H9 (cell line): Measurements from ENCODE around the gene COA8. TPM values are rescaled to one million over a fixed set of nuclear protein-coding genes. Genes with fewer than 3 reads are reported as not detected.
A peak's percentile ranks its signal among the peaks of the same experiment; 100 is the strongest.

ENCODE experiments used
- DNase-seq: peaks from one replicate; pipeline ENCODE4 v3.0.0-alpha.2; 2017
- H2AFZ ChIP-seq: one replicate; pipeline ENCODE4 v1.6.1; 2013; ENCODE audit warnings: mild to moderate bottlenecking, low read length, control low read depth, moderate library complexity
- H2AK5ac ChIP-seq: 2 replicates; pipeline ENCODE4 v1.6.1; 2013; ENCODE audit warnings: low read length, control low read depth, mixed read lengths; ENCODE audit not compliant: insufficient read length
- H2BK120ac ChIP-seq: one replicate; pipeline ENCODE4 v1.6.1; 2013; ENCODE audit warnings: low read depth, mild to moderate bottlenecking, low read length, control low read depth, inconsistent platforms; ENCODE audit not compliant: poor library complexity, severe bottlenecking
- H2BK12ac ChIP-seq: 2 replicates; pipeline ENCODE4 v1.6.1; 2013; ENCODE audit warnings: low read length, control low read depth, mixed read lengths, low read depth; ENCODE audit not compliant: insufficient read length
- H2BK15ac ChIP-seq: 2 replicates; pipeline ENCODE4 v1.6.1; 2013; ENCODE audit warnings: low read depth, low read length, control low read depth
- H2BK20ac ChIP-seq: one replicate; pipeline ENCODE4 v1.6.1; 2013; ENCODE audit warnings: low read depth, mild to moderate bottlenecking, low read length, control low read depth, inconsistent platforms; ENCODE audit not compliant: poor library complexity, severe bottlenecking
- H2BK5ac ChIP-seq: 2 replicates; pipeline ENCODE4 v1.6.1; 2013; ENCODE audit warnings: low read length, control low read depth, mixed read lengths; ENCODE audit not compliant: insufficient read length
- H3K14ac ChIP-seq: 2 replicates; pipeline ENCODE4 v1.6.1; 2013; ENCODE audit warnings: low read length, control low read depth; ENCODE audit not compliant: insufficient read depth
- H3K18ac ChIP-seq: 2 replicates; pipeline ENCODE4 v1.6.1; 2013; ENCODE audit warnings: low read depth, mild to moderate bottlenecking, mixed read lengths, low read length, control low read depth; ENCODE audit not compliant: insufficient read length
- H3K23ac ChIP-seq: 2 replicates; pipeline ENCODE4 v1.6.1; 2013; ENCODE audit warnings: low read length, control low read depth, mixed read lengths, low read depth; ENCODE audit not compliant: insufficient read length
- H3K23me2 ChIP-seq: 2 replicates; pipeline ENCODE4 v1.6.1; 2013; ENCODE audit warnings: low read depth, mild to moderate bottlenecking, mixed read lengths, low read length, control low read depth; ENCODE audit not compliant: insufficient read length, poor library complexity, severe bottlenecking
- H3K27ac ChIP-seq: 2 replicates; pipeline ENCODE4 v1.5.1; 2013; ENCODE audit warnings: low read length, control low read depth, mixed read lengths, low read depth; ENCODE audit not compliant: insufficient read length
- H3K27me3 ChIP-seq: 2 replicates; pipeline ENCODE4 v1.6.1; 2013; ENCODE audit warnings: low read length, control low read depth, inconsistent platforms; ENCODE audit not compliant: insufficient read depth
- H3K4ac ChIP-seq: 2 replicates; pipeline ENCODE4 v1.6.1; 2013; ENCODE audit warnings: low read depth, mild to moderate bottlenecking, control low read depth, inconsistent platforms, low read length, moderate library complexity
- H3K4me1 ChIP-seq: 2 replicates; pipeline ENCODE4 v1.6.1; 2013; ENCODE audit warnings: low read length, control low read depth, inconsistent platforms; ENCODE audit not compliant: insufficient read depth
- H3K4me2 ChIP-seq: 2 replicates; pipeline ENCODE4 v1.6.1; 2013; ENCODE audit warnings: low read length, control low read depth, mixed read lengths; ENCODE audit not compliant: insufficient read length, insufficient read depth
- H3K56ac ChIP-seq: 2 replicates; pipeline ENCODE4 v1.6.1; 2013; ENCODE audit warnings: low read depth, mild to moderate bottlenecking, mixed read lengths, low read length, control low read depth; ENCODE audit not compliant: insufficient read length
- H3K79me1 ChIP-seq: 2 replicates; pipeline ENCODE4 v1.6.1; 2013; ENCODE audit warnings: low read depth, mild to moderate bottlenecking, moderate library complexity, low read length, control low read depth, inconsistent platforms; ENCODE audit not compliant: insufficient read depth, poor library complexity, severe bottlenecking
- H3K79me2 ChIP-seq: 2 replicates; pipeline ENCODE4 v1.6.1; 2013; ENCODE audit warnings: low read length, control low read depth, inconsistent platforms; ENCODE audit not compliant: insufficient read depth
- H3K9ac ChIP-seq: 2 replicates; pipeline ENCODE4 v1.6.1; 2013; ENCODE audit warnings: low read length, control low read depth, mixed read lengths; ENCODE audit not compliant: insufficient read length; ENCODE audit errors: extremely low read depth
- H3K9me3 ChIP-seq: one replicate; pipeline ENCODE4 v1.6.1; 2013; ENCODE audit warnings: low read depth, low read length, inconsistent platforms; ENCODE audit not compliant: control insufficient read depth
- H3T11ph ChIP-seq: one replicate; pipeline ENCODE4 v1.6.1; 2013; ENCODE audit warnings: mild to moderate bottlenecking, low read length, control low read depth, inconsistent platforms
- H4K20me1 ChIP-seq: one replicate; pipeline ENCODE4 v1.6.1; 2013; ENCODE audit not compliant: control insufficient read depth, insufficient read length, insufficient read depth
- H4K5ac ChIP-seq: 2 replicates; pipeline ENCODE4 v1.6.1; 2013; ENCODE audit warnings: low read depth, mild to moderate bottlenecking, mixed read lengths, low read length, control low read depth; ENCODE audit not compliant: insufficient read length
- H4K8ac ChIP-seq: replicated peaks from 2 replicates; pipeline ENCODE4 v1.6.1; 2013; ENCODE audit warnings: low read length, control low read depth, mixed read lengths, low read depth; ENCODE audit not compliant: insufficient read length
- H4K91ac ChIP-seq: 2 replicates; pipeline ENCODE4 v1.6.1; 2013; ENCODE audit warnings: low read depth, mild to moderate bottlenecking, moderate library complexity, mixed read lengths, low read length, control low read depth; ENCODE audit not compliant: insufficient read length
- H3K27ac Mint-ChIP-seq, 3 experiments: 2 replicates in 2 of 3; 3 replicates in 1 of 3; pipeline ENCODE4 v1.8.0; 2020 to 2021; ENCODE audit warnings: mixed read lengths in 3 of 3, mild to moderate bottlenecking in 1 of 3, moderate library complexity in 1 of 3
- H3K27me3 Mint-ChIP-seq: 2 replicates; pipeline ENCODE4 v1.8.0; 2021; ENCODE audit warnings: low read depth, mild to moderate bottlenecking, moderate library complexity, mixed read lengths
- H3K36me3 Mint-ChIP-seq, 3 experiments: 2 replicates in 2 of 3; 3 replicates in 1 of 3; pipeline ENCODE4 v1.8.0; 2020 to 2021; ENCODE audit warnings: low read depth in 3 of 3, mixed read lengths in 3 of 3; ENCODE audit not compliant: insufficient read depth in 1 of 3
- H3K4me1 Mint-ChIP-seq, 2 experiments: 2 replicates each; pipeline ENCODE4 v1.8.0; 2020; ENCODE audit warnings: mixed read lengths in 2 of 2
- H3K4me3 Mint-ChIP-seq, 2 experiments: 2 replicates in 1 of 2; 3 replicates in 1 of 2; pipeline ENCODE4 v1.8.0; 2020 to 2021; ENCODE audit warnings: mild to moderate bottlenecking in 2 of 2, mixed read lengths in 2 of 2, moderate library complexity in 1 of 2
- H3K9me3 Mint-ChIP-seq, 2 experiments: 2 replicates in 1 of 2; 3 replicates in 1 of 2; pipeline ENCODE4 v1.8.0; 2020; ENCODE audit warnings: mild to moderate bottlenecking in 2 of 2, mixed read lengths in 2 of 2, moderate library complexity in 1 of 2
- CTCF ChIP-seq: fragments of 200-600 bp; sonication (generic); conservative IDR thresholded peaks from 3 replicates; pipeline ENCODE4 v1.8.0; 2021; ENCODE audit warnings: antibody characterized with exemption, mild to moderate bottlenecking
- WGBS: extraction: QIAGEN DNeasy Blood & Tissue Kit; methylation state at CpG from one replicate; pipeline ENCODE4 v1.1.7; 2013; ENCODE audit warnings: missing lambda C conversion rate, low lambda C conversion rate, mixed read lengths; ENCODE audit not compliant: insufficient read length; ENCODE audit errors: extremely low coverage; 5-methylcytosine and 5-hydroxymethylcytosine counted together
- total RNA-seq: library from RNA; stranded (reverse); gene quantifications from 2 replicates; pipeline ENCODE4 v1.2.1, GENCODE V29; 2021

Gene COA8
- total RNA-seq, 1 experiment from 2014 or later: 45.5 TPM

- Histone ChIP-seq H3K9ac (no peak overlapping the region), H3K23ac (no peak overlapping the region), H4K5ac (no peak overlapping the region), H3K4me1 (no peaks in the 10 kb centered on the region; the same call in 1 of the 2 replicates), H3K79me2 (no peaks in the 10 kb centered on the region), H2BK20ac (no peak overlapping the region), H3K9me3 (no peaks in the 10 kb centered on the region), H2BK120ac (peak overlapping the region; percentile 3), H2BK15ac (no peak overlapping the region), H4K8ac (no peak overlapping the region), H3K79me1 (no peaks in the 10 kb centered on the region), H2BK5ac (no peak overlapping the region), H3K4me2 (peak overlapping the region; percentile 16), H4K91ac (peak overlapping the region; percentile 63), H3K18ac (peak overlapping the region; percentile 40), H3T11ph (peak overlapping the region; percentile 0), H3K14ac (peak overlapping the region; percentile 86), H4K20me1 (no peaks in the 10 kb centered on the region), H3K23me2 (peaks cover 4% of the 10 kb centered on the region), H2AK5ac (no peak overlapping the region), H3K27ac (no peak overlapping the region), H3K56ac (no peak overlapping the region), H2AFZ (no peak overlapping the region), H3K27me3 (no peaks in the 10 kb centered on the region), H3K4ac (no peak overlapping the region; the same call in 1 of the 2 replicates), H2BK12ac (peak overlapping the region; percentile 5)
- H3K27ac Mint-ChIP-seq: peak overlapping the region in 2 of 3 experiments; percentile 68 to 88; a peak in 3 of 7 replicates
- H3K9me3 Mint-ChIP-seq: no peaks in the 10 kb centered on the region
- peak; percentile 94 for DNase-seq
- peaks cover 12 to 26% of the 10 kb centered on the region in 2 experiments for H3K4me1 Mint-ChIP-seq
- no peaks in the 10 kb centered on the region for H3K36me3 Mint-ChIP-seq
- H3K4me3 Mint-ChIP-seq: peak overlapping the region in 1 of 2 experiments; percentile 32; a peak in 2 of 5 replicates
- no CpG with 5 or more reads among the region's 18 CpGs for WGBS
- peak; percentile 8; the same call in 1 of the 3 replicates for TF ChIP-seq CTCF
- peaks cover 11% of the 10 kb centered on the region for H3K27me3 Mint-ChIP-seq
Measured at GRCh38 chr14:103542605-103543088, 20.1 kb upstream of the COA8 start.
